Testis (tissue), 2 donors: ENCODE results near the gene RTN4IP1.

Experiments used
- POLR2A ChIP-seq: fragments of 450-650 bp; IDR thresholded peaks from one replicate; pipeline ENCODE4 v1.6.1; 2017; ENCODE audit warnings: antibody characterized with exemption, mild to moderate bottlenecking, moderate library complexity
- TF ChIP-seq, protein P1 (sequence below), 3 experiments: fragments of 450-650 bp in 2 of 3; fragments of 200-600 bp in 1 of 3; sonication (generic) in 1 of 3; IDR thresholded peaks; one replicate each; pipeline ENCODE4 v1.5.1; 2016 to 2019; ENCODE audit warnings: antibody characterized with exemption in 3 of 3, mild to moderate bottlenecking in 2 of 3, moderate library complexity in 1 of 3

DNA sequence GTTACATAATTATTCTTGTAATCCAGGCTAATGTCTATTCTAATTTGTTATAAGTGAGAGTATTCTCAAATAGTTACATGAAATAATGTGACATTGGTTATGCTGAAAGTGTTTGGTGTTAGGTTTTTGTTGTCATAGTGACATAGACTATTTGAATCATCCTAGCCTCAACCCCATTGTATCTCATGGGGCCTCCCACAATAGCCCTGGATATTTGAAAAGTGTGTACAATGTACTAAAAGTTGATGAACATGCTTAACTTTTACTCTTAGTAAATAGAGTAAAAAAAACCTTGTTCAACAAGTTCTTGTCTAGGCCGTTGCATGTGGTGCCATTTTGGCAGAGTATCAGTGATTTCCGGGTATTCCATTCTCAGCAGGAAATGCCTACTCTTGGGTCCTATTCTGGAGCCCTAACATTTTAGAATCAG lies 83.0 kb downstream of the RTN4IP1 start:
- TF ChIP-seq, protein P1, sequence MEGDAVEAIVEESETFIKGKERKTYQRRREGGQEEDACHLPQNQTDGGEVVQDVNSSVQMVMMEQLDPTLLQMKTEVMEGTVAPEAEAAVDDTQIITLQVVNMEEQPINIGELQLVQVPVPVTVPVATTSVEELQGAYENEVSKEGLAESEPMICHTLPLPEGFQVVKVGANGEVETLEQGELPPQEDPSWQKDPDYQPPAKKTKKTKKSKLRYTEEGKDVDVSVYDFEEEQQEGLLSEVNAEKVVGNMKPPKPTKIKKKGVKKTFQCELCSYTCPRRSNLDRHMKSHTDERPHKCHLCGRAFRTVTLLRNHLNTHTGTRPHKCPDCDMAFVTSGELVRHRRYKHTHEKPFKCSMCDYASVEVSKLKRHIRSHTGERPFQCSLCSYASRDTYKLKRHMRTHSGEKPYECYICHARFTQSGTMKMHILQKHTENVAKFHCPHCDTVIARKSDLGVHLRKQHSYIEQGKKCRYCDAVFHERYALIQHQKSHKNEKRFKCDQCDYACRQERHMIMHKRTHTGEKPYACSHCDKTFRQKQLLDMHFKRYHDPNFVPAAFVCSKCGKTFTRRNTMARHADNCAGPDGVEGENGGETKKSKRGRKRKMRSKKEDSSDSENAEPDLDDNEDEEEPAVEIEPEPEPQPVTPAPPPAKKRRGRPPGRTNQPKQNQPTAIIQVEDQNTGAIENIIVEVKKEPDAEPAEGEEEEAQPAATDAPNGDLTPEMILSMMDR (IDR thresholded peaks at IDR 0.05), result no peak
- no peak for TF ChIP-seq POLR2A
